ENCODE measurements around the gene UVRAG.

DNA sequence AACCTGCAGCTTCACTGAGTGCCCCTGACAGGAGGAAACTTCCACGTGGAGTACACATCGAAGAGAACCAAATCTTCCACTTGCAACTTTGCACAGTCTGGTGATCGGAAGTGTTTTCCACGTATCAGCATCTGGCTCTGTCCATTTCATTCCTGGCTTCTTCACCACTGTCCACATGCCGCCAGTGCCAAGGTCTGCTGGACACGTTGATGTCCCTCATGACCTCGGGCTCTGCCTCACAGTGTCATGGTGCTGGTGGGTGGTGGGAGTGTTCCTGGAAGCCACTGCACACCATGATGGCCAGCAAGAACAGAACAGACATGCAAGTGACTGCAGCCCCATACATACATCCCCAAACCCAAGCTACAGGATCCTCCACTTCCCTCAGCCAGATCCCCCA is 342.9 kb downstream of the UVRAG start:
- TF ChIP-seq HNRNPLL (IDR thresholded peaks at IDR 0.05; ENCODE audit: low read depth, low read length, poor library complexity, severe bottlenecking) (no peak), TAF1 (CRISPR knock-in tag; IDR thresholded peaks at IDR 0.05) (no peak), EZH2 (conservative IDR thresholded peaks at IDR 0.05; ENCODE audit: low read depth, low read length) (no peak), HDAC2 (CRISPR knock-in tag; IDR thresholded peaks at IDR 0.05) (no peak), CEBPB (IDR thresholded peaks at IDR 0.05; ENCODE audit: borderline replicate concordance, low read depth, low read length) (no peak), POLR2A (IDR thresholded peaks at IDR 0.05; ENCODE audit: insufficient read depth in 1 of 2, low read depth in 2 of 2, low read length in 2 of 2) (no peak), GABPB1 (CRISPR knock-in tag; IDR thresholded peaks at IDR 0.05) (no peak), YY1 (IDR thresholded peaks at IDR 0.05; ENCODE audit: insufficient read depth, insufficient replicate concordance, low read depth, low read length) (no peak), WIZ (CRISPR knock-in tag; IDR thresholded peaks at IDR 0.05) (no peak), RELA (CRISPR knock-in tag; IDR thresholded peaks at IDR 0.05) (no peak), ZFP37 (CRISPR knock-in tag; IDR thresholded peaks at IDR 0.05; ENCODE audit: borderline replicate concordance) (no peak), ZBTB7A (CRISPR knock-in tag; IDR thresholded peaks at IDR 0.05) (no peak), NCOA2 (CRISPR knock-in tag; IDR thresholded peaks at IDR 0.05) (no peak), ADNP (CRISPR knock-in tag; IDR thresholded peaks at IDR 0.05) (no peak)

Data from HepG2 (cell line).